H9 (cell line): ENCODE results near the gene SLC17A9. TPM values are rescaled to one million over a fixed set of nuclear protein-coding genes. Genes with fewer than 3 reads are reported as not detected.

Experiments used
- DNase-seq: peaks from one replicate; pipeline ENCODE4 v3.0.0-alpha.2; 2017
- H2AFZ ChIP-seq: one replicate; pipeline ENCODE4 v1.6.1; 2013; ENCODE audit warnings: mild to moderate bottlenecking, low read length, control low read depth, moderate library complexity
- H2AK5ac ChIP-seq: 2 replicates; pipeline ENCODE4 v1.6.1; 2013; ENCODE audit warnings: low read length, control low read depth, mixed read lengths; ENCODE audit not compliant: insufficient read length
- H2BK120ac ChIP-seq: one replicate; pipeline ENCODE4 v1.6.1; 2013; ENCODE audit warnings: low read depth, mild to moderate bottlenecking, low read length, control low read depth, inconsistent platforms; ENCODE audit not compliant: poor library complexity, severe bottlenecking
- H2BK12ac ChIP-seq: 2 replicates; pipeline ENCODE4 v1.6.1; 2013; ENCODE audit warnings: low read length, control low read depth, mixed read lengths, low read depth; ENCODE audit not compliant: insufficient read length
- H2BK15ac ChIP-seq: 2 replicates; pipeline ENCODE4 v1.6.1; 2013; ENCODE audit warnings: low read depth, low read length, control low read depth
- H2BK20ac ChIP-seq: one replicate; pipeline ENCODE4 v1.6.1; 2013; ENCODE audit warnings: low read depth, mild to moderate bottlenecking, low read length, control low read depth, inconsistent platforms; ENCODE audit not compliant: poor library complexity, severe bottlenecking
- H2BK5ac ChIP-seq: 2 replicates; pipeline ENCODE4 v1.6.1; 2013; ENCODE audit warnings: low read length, control low read depth, mixed read lengths; ENCODE audit not compliant: insufficient read length
- H3K14ac ChIP-seq: 2 replicates; pipeline ENCODE4 v1.6.1; 2013; ENCODE audit warnings: low read length, control low read depth; ENCODE audit not compliant: insufficient read depth
- H3K18ac ChIP-seq: 2 replicates; pipeline ENCODE4 v1.6.1; 2013; ENCODE audit warnings: low read depth, mild to moderate bottlenecking, mixed read lengths, low read length, control low read depth; ENCODE audit not compliant: insufficient read length
- H3K23ac ChIP-seq: 2 replicates; pipeline ENCODE4 v1.6.1; 2013; ENCODE audit warnings: low read length, control low read depth, mixed read lengths, low read depth; ENCODE audit not compliant: insufficient read length
- H3K23me2 ChIP-seq: 2 replicates; pipeline ENCODE4 v1.6.1; 2013; ENCODE audit warnings: low read depth, mild to moderate bottlenecking, mixed read lengths, low read length, control low read depth; ENCODE audit not compliant: insufficient read length, poor library complexity, severe bottlenecking
- H3K27ac ChIP-seq: 2 replicates; pipeline ENCODE4 v1.5.1; 2013; ENCODE audit warnings: low read length, control low read depth, mixed read lengths, low read depth; ENCODE audit not compliant: insufficient read length
- H3K27me3 ChIP-seq: 2 replicates; pipeline ENCODE4 v1.6.1; 2013; ENCODE audit warnings: low read length, control low read depth, inconsistent platforms; ENCODE audit not compliant: insufficient read depth
- H3K4ac ChIP-seq: 2 replicates; pipeline ENCODE4 v1.6.1; 2013; ENCODE audit warnings: low read depth, mild to moderate bottlenecking, control low read depth, inconsistent platforms, low read length, moderate library complexity
- H3K4me1 ChIP-seq: 2 replicates; pipeline ENCODE4 v1.6.1; 2013; ENCODE audit warnings: low read length, control low read depth, inconsistent platforms; ENCODE audit not compliant: insufficient read depth
- H3K4me2 ChIP-seq: 2 replicates; pipeline ENCODE4 v1.6.1; 2013; ENCODE audit warnings: low read length, control low read depth, mixed read lengths; ENCODE audit not compliant: insufficient read length, insufficient read depth
- H3K56ac ChIP-seq: 2 replicates; pipeline ENCODE4 v1.6.1; 2013; ENCODE audit warnings: low read depth, mild to moderate bottlenecking, mixed read lengths, low read length, control low read depth; ENCODE audit not compliant: insufficient read length
- H3K79me1 ChIP-seq: 2 replicates; pipeline ENCODE4 v1.6.1; 2013; ENCODE audit warnings: low read depth, mild to moderate bottlenecking, moderate library complexity, low read length, control low read depth, inconsistent platforms; ENCODE audit not compliant: insufficient read depth, poor library complexity, severe bottlenecking
- H3K79me2 ChIP-seq: 2 replicates; pipeline ENCODE4 v1.6.1; 2013; ENCODE audit warnings: low read length, control low read depth, inconsistent platforms; ENCODE audit not compliant: insufficient read depth
- H3K9ac ChIP-seq: 2 replicates; pipeline ENCODE4 v1.6.1; 2013; ENCODE audit warnings: low read length, control low read depth, mixed read lengths; ENCODE audit not compliant: insufficient read length; ENCODE audit errors: extremely low read depth
- H3K9me3 ChIP-seq: one replicate; pipeline ENCODE4 v1.6.1; 2013; ENCODE audit warnings: low read depth, low read length, inconsistent platforms; ENCODE audit not compliant: control insufficient read depth
- H3T11ph ChIP-seq: one replicate; pipeline ENCODE4 v1.6.1; 2013; ENCODE audit warnings: mild to moderate bottlenecking, low read length, control low read depth, inconsistent platforms
- H4K20me1 ChIP-seq: one replicate; pipeline ENCODE4 v1.6.1; 2013; ENCODE audit not compliant: control insufficient read depth, insufficient read length, insufficient read depth
- H4K5ac ChIP-seq: 2 replicates; pipeline ENCODE4 v1.6.1; 2013; ENCODE audit warnings: low read depth, mild to moderate bottlenecking, mixed read lengths, low read length, control low read depth; ENCODE audit not compliant: insufficient read length
- H4K8ac ChIP-seq: replicated peaks from 2 replicates; pipeline ENCODE4 v1.6.1; 2013; ENCODE audit warnings: low read length, control low read depth, mixed read lengths, low read depth; ENCODE audit not compliant: insufficient read length
- H4K91ac ChIP-seq: 2 replicates; pipeline ENCODE4 v1.6.1; 2013; ENCODE audit warnings: low read depth, mild to moderate bottlenecking, moderate library complexity, mixed read lengths, low read length, control low read depth; ENCODE audit not compliant: insufficient read length
- H3K27ac Mint-ChIP-seq, 3 experiments: 2 replicates in 2 of 3; 3 replicates in 1 of 3; pipeline ENCODE4 v1.8.0; 2020 to 2021; ENCODE audit warnings: mixed read lengths in 3 of 3, mild to moderate bottlenecking in 1 of 3, moderate library complexity in 1 of 3
- H3K27me3 Mint-ChIP-seq: 2 replicates; pipeline ENCODE4 v1.8.0; 2021; ENCODE audit warnings: low read depth, mild to moderate bottlenecking, moderate library complexity, mixed read lengths
- H3K36me3 Mint-ChIP-seq, 3 experiments: 2 replicates in 2 of 3; 3 replicates in 1 of 3; pipeline ENCODE4 v1.8.0; 2020 to 2021; ENCODE audit warnings: low read depth in 3 of 3, mixed read lengths in 3 of 3; ENCODE audit not compliant: insufficient read depth in 1 of 3
- H3K4me1 Mint-ChIP-seq, 2 experiments: 2 replicates each; pipeline ENCODE4 v1.8.0; 2020; ENCODE audit warnings: mixed read lengths in 2 of 2
- H3K4me3 Mint-ChIP-seq, 2 experiments: 2 replicates in 1 of 2; 3 replicates in 1 of 2; pipeline ENCODE4 v1.8.0; 2020 to 2021; ENCODE audit warnings: mild to moderate bottlenecking in 2 of 2, mixed read lengths in 2 of 2, moderate library complexity in 1 of 2
- H3K9me3 Mint-ChIP-seq, 2 experiments: 2 replicates in 1 of 2; 3 replicates in 1 of 2; pipeline ENCODE4 v1.8.0; 2020; ENCODE audit warnings: mild to moderate bottlenecking in 2 of 2, mixed read lengths in 2 of 2, moderate library complexity in 1 of 2
- CTCF ChIP-seq: fragments of 200-600 bp; sonication (generic); conservative IDR thresholded peaks from 3 replicates; pipeline ENCODE4 v1.8.0; 2021; ENCODE audit warnings: antibody characterized with exemption, mild to moderate bottlenecking
- whole genome bisulfite sequencing: extraction: QIAGEN DNeasy Blood & Tissue Kit; methylation state at CpG from one replicate; pipeline ENCODE4 v1.1.7; 2013; ENCODE audit warnings: missing lambda C conversion rate, low lambda C conversion rate, mixed read lengths; ENCODE audit not compliant: insufficient read length; ENCODE audit errors: extremely low coverage; 5-methylcytosine and 5-hydroxymethylcytosine counted together
- total RNA-seq: library from RNA; stranded (reverse); gene quantifications from 2 replicates; pipeline ENCODE4 v1.2.1, GENCODE V29; 2021

SLC17A9 gene
- total RNA-seq, 1 experiment from 2014 or later = 20.9 TPM

GRCh38 chr20:62951896-62952372 is 575 bp upstream of the SLC17A9 start:
- Mint-ChIP-seq H3K4me3 (peak overlapping the region; percentile 66 to 70), H3K9me3 (no peaks in the 10 kb centered on the region), H3K4me1 (peaks cover 14 to 26% of the 10 kb centered on the region in 2 experiments), H3K27ac (peak overlapping the region in 1 of 3 experiments; percentile 61; a peak in 2 of 7 replicates), H3K27me3 (no peaks in the 10 kb centered on the region; the same call in 1 of the 2 replicates), H3K36me3 (peaks cover 12 to 39% (median 32%) of the 10 kb centered on the region in 3 experiments; a peak in 6 of 7 replicates)
- no peak for TF ChIP-seq CTCF
- H4K20me1 ChIP-seq = no peaks in the 10 kb centered on the region
- H2BK15ac ChIP-seq = no peak overlapping the region
- H4K5ac ChIP-seq = no peak overlapping the region
- no peak overlapping the region for H3K4ac ChIP-seq
- H2BK5ac ChIP-seq = no peak overlapping the region
- no peak for DNase-seq
- H3K9me3 ChIP-seq = no peaks in the 10 kb centered on the region
- no peak overlapping the region for H3T11ph ChIP-seq
- no peak overlapping the region for H4K8ac ChIP-seq
- H3K79me2 ChIP-seq = no peaks in the 10 kb centered on the region; the same call in 1 of the 2 replicates
- H3K14ac ChIP-seq = no peak overlapping the region
- no peak overlapping the region for H3K18ac ChIP-seq
- no peak overlapping the region for H2BK12ac ChIP-seq
- H3K4me1 ChIP-seq = peaks cover 3% of the 10 kb centered on the region
- no peak overlapping the region for H4K91ac ChIP-seq
- peak overlapping the region; percentile 65 for H3K4me2 ChIP-seq
- H3K23me2 ChIP-seq = peaks cover 10% of the 10 kb centered on the region
- H2BK120ac ChIP-seq = no peak overlapping the region
- no peak overlapping the region for H3K56ac ChIP-seq
- H3K23ac ChIP-seq = no peak overlapping the region
- no peak overlapping the region for H3K27ac ChIP-seq
- H2BK20ac ChIP-seq = no peak overlapping the region
- no peaks in the 10 kb centered on the region for H3K79me1 ChIP-seq
- H3K9ac ChIP-seq = no peak overlapping the region
- no CpG with 5 or more reads among the region's 8 CpGs for WGBS
- H2AK5ac ChIP-seq = no peak overlapping the region
- H2AFZ ChIP-seq = no peak overlapping the region
- no peaks in the 10 kb centered on the region for H3K27me3 ChIP-seq
